ENCODE data around the gene SERINC1.
A peak's percentile ranks its signal among the peaks of the same experiment; 100 is the strongest.

- peak in 3 of 6 experiments; percentile 13 to 27 (median 25) for TF ChIP-seq CTCF (IDR thresholded peaks at IDR 0.05)
- no peak for TF ChIP-seq POLR2A (IDR thresholded peaks at IDR 0.05)
Observed at GRCh38 chr6:122476131-122476530, 4.5 kb upstream of the SERINC1 start.
